CD14-positive monocyte (primary cell): ENCODE data around the gene COL19A1. TPM values are rescaled to one million over a fixed set of nuclear protein-coding genes. Genes with fewer than 3 reads are reported as not detected.

Experiments used
- DNase-seq, 3 donors: peaks; one replicate each; pipeline ENCODE4 v3.0.0-alpha.2; 2011 to 2022
- H2AFZ ChIP-seq: 2 replicates; pipeline ENCODE4 v1.6.0; 2012; ENCODE audit warnings: mild to moderate bottlenecking, low read depth, low read length, inconsistent platforms; ENCODE audit not compliant: insufficient read depth, poor library complexity, severe bottlenecking
- H3K27ac ChIP-seq, 2 donors: 1 replicate in 1 of 2; 2 replicates in 1 of 2; pipeline ENCODE4 v1.5.1; 2012 to 2013; ENCODE audit warnings: low read length in 2 of 2, control low read depth in 1 of 2, inconsistent platforms in 1 of 2, low read depth in 1 of 2, mild to moderate bottlenecking in 1 of 2
- H3K27me3 ChIP-seq, 2 donors: one replicate each; pipeline versions ENCODE4 v1.6.0 to v1.6.1; 2011 to 2013; ENCODE audit warnings: low read length in 2 of 2; ENCODE audit not compliant: control insufficient read depth in 2 of 2, insufficient read depth in 2 of 2
- H3K36me3 ChIP-seq, 2 donors: replicated peaks in 1 of 2; 1 replicate in 1 of 2; 2 replicates in 1 of 2; pipeline versions ENCODE4 v1.5.1 to v1.6.1; 2012 to 2013; ENCODE audit warnings: low read length in 2 of 2, control low read depth in 1 of 2, inconsistent platforms in 1 of 2, mild to moderate bottlenecking in 1 of 2; ENCODE audit not compliant: insufficient read depth in 2 of 2, control insufficient read depth in 1 of 2
- H3K4me1 ChIP-seq, 2 donors: 1 replicate in 1 of 2; 2 replicates in 1 of 2; pipeline versions ENCODE4 v1.5.1 to v1.6.1; 2012 to 2013; ENCODE audit warnings: low read length in 2 of 2, control low read depth in 1 of 2, inconsistent platforms in 1 of 2, mild to moderate bottlenecking in 1 of 2, moderate library complexity in 1 of 2; ENCODE audit not compliant: insufficient read depth in 2 of 2, control insufficient read depth in 1 of 2
- H3K4me2 ChIP-seq: replicated peaks from 2 replicates; pipeline ENCODE3; 2012; ENCODE audit warnings: low read length, moderate library complexity, mild to moderate bottlenecking; ENCODE audit not compliant: poor library complexity, severe bottlenecking; ENCODE audit errors: extremely low read depth
- H3K4me3 ChIP-seq, 3 experiments: fragments of 200-600 bp in 1 of 3; sonication (generic) in 1 of 3; replicated peaks in 1 of 3; 1 replicate in 2 of 3; 2 replicates in 1 of 3; pipeline ENCODE4 v1.5.1; 2011 to 2013; ENCODE audit warnings: low read length in 3 of 3, mild to moderate bottlenecking in 3 of 3, control low read depth in 2 of 3, low read depth in 2 of 3, inconsistent platforms in 1 of 3, moderate library complexity in 1 of 3
- H3K79me2 ChIP-seq: 2 replicates; pipeline ENCODE4 v1.6.0; 2012; ENCODE audit warnings: mild to moderate bottlenecking, control low read depth, inconsistent platforms, low read length, moderate library complexity; ENCODE audit not compliant: insufficient read depth
- H3K9ac ChIP-seq: 2 replicates; pipeline ENCODE4 v1.6.0; 2017; ENCODE audit warnings: low read length, mild to moderate bottlenecking; ENCODE audit not compliant: insufficient read depth, poor library complexity, severe bottlenecking
- H3K9me3 ChIP-seq, 2 donors: replicated peaks in 1 of 2; 1 replicate in 1 of 2; 2 replicates in 1 of 2; pipeline versions ENCODE4 v1.5.1 to v1.6.1; 2012 to 2013; ENCODE audit warnings: low read length in 2 of 2, control low read depth in 1 of 2; ENCODE audit not compliant: control insufficient read depth in 1 of 2, insufficient read depth in 1 of 2
- H4K20me1 ChIP-seq: 2 replicates; pipeline ENCODE4 v1.6.0; 2012; ENCODE audit warnings: mild to moderate bottlenecking, low read length, control low read depth, moderate library complexity; ENCODE audit not compliant: insufficient read depth
- H3K27ac Mint-ChIP-seq, 7 donors: one replicate each; pipeline ENCODE4 v1.8.0; 2020; ENCODE audit warnings: mild to moderate bottlenecking in 7 of 7, mixed read lengths in 7 of 7, moderate library complexity in 6 of 7, inconsistent platforms in 2 of 7
- H3K27me3 Mint-ChIP-seq, 3 donors: one replicate each; pipeline ENCODE4 v1.8.0; 2021 to 2022; ENCODE audit warnings: low read depth in 3 of 3, mild to moderate bottlenecking in 3 of 3, mixed read lengths in 3 of 3, moderate library complexity in 3 of 3, inconsistent platforms in 1 of 3
- H3K36me3 Mint-ChIP-seq, 2 donors: one replicate each; pipeline ENCODE4 v1.8.0; 2020; ENCODE audit warnings: mixed read lengths in 2 of 2, inconsistent platforms in 1 of 2, mild to moderate bottlenecking in 1 of 2
- H3K4me1 Mint-ChIP-seq: one replicate; pipeline ENCODE4 v1.8.0; 2020; ENCODE audit warnings: mild to moderate bottlenecking, mixed read lengths
- H3K4me3 Mint-ChIP-seq, 2 donors: one replicate each; pipeline ENCODE4 v1.8.0; 2020; ENCODE audit warnings: mild to moderate bottlenecking in 2 of 2, mixed read lengths in 2 of 2, moderate library complexity in 1 of 2
- H3K9me3 Mint-ChIP-seq, 7 donors: one replicate each; pipeline ENCODE4 v1.8.0; 2020 to 2022; ENCODE audit warnings: mixed read lengths in 7 of 7, mild to moderate bottlenecking in 6 of 7, moderate library complexity in 6 of 7, inconsistent platforms in 2 of 7
- WGBS: methylation state at CpG from one replicate; pipeline ENCODE4 v1.1.5; 2013; ENCODE audit warnings: missing lambda C conversion rate; ENCODE audit not compliant: insufficient coverage; 5-methylcytosine and 5-hydroxymethylcytosine counted together
- intact Hi-C, 2 donors: fragments of 100-400 bp; cut with micrococcal nuclease; formaldehyde crosslinking; loops; one replicate each; pipeline versions ENCODE4 v1.15.0 to v1.15.1; 2023
- polyA plus RNA-seq, 3 donors: library from polyadenylated mRNA; depleted of rRNA in 1 of 3; unstranded in 2 of 3; stranded (reverse) in 1 of 3; fragments of 300-500 nt in 2 of 3; fragments of >200 nt in 1 of 3; fragmentation: Illumina TruSeq in 2 of 3; gene quantifications; 1 replicate in 2 of 3; 2 replicates in 1 of 3; pipeline ENCODE4 v1.2.3, GENCODE V29; 2012 to 2021
- TF ChIP-seq, protein P1 (sequence below): fragments of 200-600 bp; IDR thresholded peaks from one replicate; pipeline ENCODE4 v1.8.0; 2022; ENCODE audit warnings: antibody characterized with exemption, mild to moderate bottlenecking

Gene COL19A1
- polyA plus RNA-seq, 3 donors = not detected

DNA sequence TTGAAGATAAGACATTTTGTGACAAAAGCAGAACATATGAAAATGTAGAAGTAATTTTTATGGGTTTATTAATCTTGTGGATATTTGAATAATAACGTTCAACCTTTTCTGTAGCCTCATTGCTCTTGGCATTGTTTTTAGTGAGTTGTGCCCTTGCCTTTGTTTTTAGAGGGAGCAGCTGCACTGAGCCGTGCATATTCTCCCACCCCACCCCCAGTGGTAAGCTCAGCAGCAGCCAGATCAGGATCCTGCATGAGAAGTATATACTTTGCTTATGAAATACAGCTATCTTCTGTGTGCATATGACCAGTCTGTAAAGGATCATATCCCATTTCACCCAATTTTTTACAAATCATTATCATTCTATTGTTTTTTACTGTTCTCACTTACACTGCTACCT, 252.3 kb downstream of the COL19A1 start:
- Histone ChIP-seq H3K4me3 (no peak overlapping the region), H3K79me2 (no peaks in the 10 kb centered on the region)
- intact Hi-C loops = no loop called here

DNA sequence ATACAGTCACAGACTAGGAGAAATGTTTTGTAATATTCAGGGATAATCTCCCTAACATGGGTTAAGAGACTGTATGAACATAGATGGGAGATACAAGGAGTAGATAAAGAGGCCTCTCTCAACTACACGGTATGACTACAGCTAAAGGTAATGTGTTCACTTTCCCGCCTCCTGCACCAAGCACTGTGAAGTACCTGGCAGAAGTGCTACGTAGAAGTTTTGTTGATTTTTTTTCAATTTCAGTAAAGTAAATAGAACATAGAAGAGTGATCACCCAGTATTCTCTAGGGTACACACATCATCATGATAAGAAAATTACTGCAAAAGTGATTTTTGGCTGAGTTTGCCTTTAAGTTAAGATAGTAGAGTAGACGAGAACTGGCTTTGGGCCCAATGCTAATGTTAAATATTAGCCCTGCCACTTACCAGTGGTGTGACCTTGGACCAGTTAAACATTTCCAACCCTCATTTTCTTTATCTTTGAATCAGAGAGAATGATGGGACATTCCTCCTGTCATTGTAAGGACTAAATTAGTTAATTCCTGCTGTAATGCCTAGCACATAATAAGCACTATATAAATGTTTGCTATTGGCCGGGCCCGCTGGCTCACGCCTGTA, 253.0 kb downstream of the COL19A1 start:
- no peaks in the 10 kb centered on the region for H4K20me1 ChIP-seq
- 100% methylated on average over 1 of the region's 7 CpGs for WGBS

More for the DNA sequence above, 252.3 kb downstream of the COL19A1 start:
- Mint-ChIP-seq H3K4me3 (no peak overlapping the region), H3K4me1 (no peaks in the 10 kb centered on the region), H3K27ac (no peak overlapping the region), H3K27me3 (peaks cover 0 to 3% (median 3%) of the 10 kb centered on the region in 3 donors), H3K9me3 (no peaks in the 10 kb centered on the region), H3K36me3 (no peaks in the 10 kb centered on the region)
- TF ChIP-seq, protein P1, sequence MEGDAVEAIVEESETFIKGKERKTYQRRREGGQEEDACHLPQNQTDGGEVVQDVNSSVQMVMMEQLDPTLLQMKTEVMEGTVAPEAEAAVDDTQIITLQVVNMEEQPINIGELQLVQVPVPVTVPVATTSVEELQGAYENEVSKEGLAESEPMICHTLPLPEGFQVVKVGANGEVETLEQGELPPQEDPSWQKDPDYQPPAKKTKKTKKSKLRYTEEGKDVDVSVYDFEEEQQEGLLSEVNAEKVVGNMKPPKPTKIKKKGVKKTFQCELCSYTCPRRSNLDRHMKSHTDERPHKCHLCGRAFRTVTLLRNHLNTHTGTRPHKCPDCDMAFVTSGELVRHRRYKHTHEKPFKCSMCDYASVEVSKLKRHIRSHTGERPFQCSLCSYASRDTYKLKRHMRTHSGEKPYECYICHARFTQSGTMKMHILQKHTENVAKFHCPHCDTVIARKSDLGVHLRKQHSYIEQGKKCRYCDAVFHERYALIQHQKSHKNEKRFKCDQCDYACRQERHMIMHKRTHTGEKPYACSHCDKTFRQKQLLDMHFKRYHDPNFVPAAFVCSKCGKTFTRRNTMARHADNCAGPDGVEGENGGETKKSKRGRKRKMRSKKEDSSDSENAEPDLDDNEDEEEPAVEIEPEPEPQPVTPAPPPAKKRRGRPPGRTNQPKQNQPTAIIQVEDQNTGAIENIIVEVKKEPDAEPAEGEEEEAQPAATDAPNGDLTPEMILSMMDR = no peak
- H3K9me3 ChIP-seq = no peaks in the 10 kb centered on the region
- H3K36me3 ChIP-seq = no peaks in the 10 kb centered on the region
- no peak overlapping the region for H2AFZ ChIP-seq
- no peaks in the 10 kb centered on the region for H3K4me1 ChIP-seq
- no peak for DNase-seq
- no peak overlapping the region for H3K4me2 ChIP-seq
- no peaks in the 10 kb centered on the region for H4K20me1 ChIP-seq
- H3K27ac ChIP-seq = no peak overlapping the region
- H3K27me3 ChIP-seq = no peaks in the 10 kb centered on the region
- WGBS = no CpG with 5 or more reads among the region's 2 CpGs
- no peak overlapping the region for H3K9ac ChIP-seq

More for the DNA sequence above, 253.0 kb downstream of the COL19A1 start:
- Mint-ChIP-seq H3K27me3 (peaks cover 0 to 3% (median 0%) of the 10 kb centered on the region in 3 donors), H3K27ac (no peak overlapping the region), H3K4me3 (no peak overlapping the region), H3K4me1 (no peaks in the 10 kb centered on the region), H3K9me3 (no peaks in the 10 kb centered on the region), H3K36me3 (no peaks in the 10 kb centered on the region)
- Histone ChIP-seq H3K4me3 (no peak overlapping the region), H3K4me2 (no peak overlapping the region), H3K36me3 (no peaks in the 10 kb centered on the region), H3K4me1 (no peaks in the 10 kb centered on the region), H3K9ac (no peak overlapping the region), H3K27ac (no peak overlapping the region), H3K79me2 (no peaks in the 10 kb centered on the region), H3K27me3 (no peaks in the 10 kb centered on the region), H3K9me3 (no peaks in the 10 kb centered on the region), H2AFZ (no peak overlapping the region)
- TF ChIP-seq, protein P1 = no peak
- intact Hi-C loops = no loop called here
- no peak for DNase-seq
